Fibroblast of gingiva (primary cell): Measurements from ENCODE around the gene NAAA.
"Not testable (repeated sequence)": the region's sequence is repeated elsewhere in the genome, so short reads cannot be mapped to it uniquely, and the experiment has no call there.

Experiments
- DNase-seq: peaks from one replicate; pipeline ENCODE4 v3.0.0-alpha.2; 2011; ENCODE audit warnings: low read depth

The NAAA gene

GRCh38 chr4:75940692-75941253 is at the start of gene NAAA:
Gene NAAA (minus strand): TSS chr4:75941013. CDS start chr4:75940949, 64 bp downstream.
- peak; percentile 42 for DNase-seq

DNA sequence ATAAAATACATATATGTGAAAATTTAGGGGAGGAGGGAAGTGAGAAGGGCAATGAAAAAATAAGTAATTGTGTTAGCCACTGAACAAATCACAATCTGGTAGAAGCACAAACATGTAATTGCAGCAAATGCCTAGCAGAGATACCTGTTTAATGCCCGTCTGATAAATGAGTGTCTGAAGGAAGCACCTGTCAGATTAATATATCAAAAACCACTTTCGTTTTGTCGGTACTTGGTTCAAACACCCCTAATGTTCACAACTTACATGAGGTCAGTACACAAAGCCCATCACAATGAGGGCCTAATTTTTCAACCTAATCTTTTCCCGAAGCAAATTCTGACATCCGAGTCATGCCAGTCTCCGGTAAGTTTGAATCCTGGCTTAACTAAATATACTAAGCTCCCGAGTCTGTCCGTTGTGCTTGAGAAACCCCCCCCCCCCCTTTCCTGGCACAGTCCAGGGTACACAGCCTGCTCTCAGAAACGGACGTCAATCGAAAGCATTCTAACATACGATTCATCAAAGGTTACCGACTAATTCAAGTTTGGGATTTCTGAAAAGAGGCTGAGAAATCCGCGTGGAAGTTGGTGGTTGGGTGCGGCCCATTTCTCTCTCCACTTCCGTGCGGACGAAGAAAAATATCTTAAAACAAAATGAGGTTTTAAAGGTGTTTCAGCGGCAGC is 49.2 kb upstream of the NAAA start:
- no peak for DNase-seq

- peak; percentile 40 for DNase-seq
These were observed 44.3 kb upstream of the NAAA start for GRCh38 chr4:75985116-75985515.

GRCh38 chr4:75980576-75980975 is 39.8 kb upstream of the NAAA start:
- DNase-seq = no peak

- DNase-seq = no peak
These were observed 35.4 kb upstream of the NAAA start for GRCh38 chr4:75976177-75976576.

DNA sequence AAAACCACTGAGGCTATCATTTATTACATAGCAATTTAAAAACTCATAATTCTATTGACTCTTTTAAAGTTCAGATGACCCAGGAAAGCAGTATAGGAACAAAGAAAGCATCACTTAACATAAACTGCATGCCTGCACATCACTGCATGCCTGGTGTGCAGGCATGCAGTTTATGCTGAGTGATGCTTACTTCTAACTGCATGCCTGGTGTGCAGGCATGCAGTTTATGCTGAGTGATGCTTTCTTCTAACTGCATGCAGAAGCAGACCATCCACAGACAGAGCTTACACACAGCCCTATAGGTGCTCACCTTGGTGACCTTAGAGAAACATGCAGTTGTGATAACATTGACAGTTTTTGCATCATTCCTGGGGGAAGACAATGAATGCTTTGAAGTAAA is 33.0 kb upstream of the NAAA start:
- no peak for DNase-seq

GRCh38 chr4:75968084-75968483 is 27.3 kb upstream of the NAAA start:
- no peak for DNase-seq

DNA sequence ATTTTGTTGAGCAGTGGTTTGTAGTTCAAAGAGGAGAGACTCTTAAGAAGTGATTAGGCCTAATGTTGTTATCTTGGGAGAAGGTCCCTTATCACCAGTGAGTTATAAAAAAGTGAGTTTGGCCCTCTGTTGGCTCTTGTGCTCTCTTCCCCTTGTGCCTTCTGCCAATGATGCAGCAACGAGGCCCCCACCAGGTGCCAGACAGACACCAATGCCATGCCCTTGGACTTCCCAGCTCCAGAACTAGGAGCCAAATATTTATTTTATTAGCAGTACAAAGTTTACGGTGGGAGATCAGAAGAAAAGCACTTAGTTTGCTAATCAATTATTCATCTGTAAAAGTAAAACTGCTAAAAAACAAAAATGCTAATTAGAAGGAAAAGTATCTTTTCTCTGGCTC is 22.7 kb upstream of the NAAA start:
- DNase-seq = no peak

- DNase-seq = not testable (repeated sequence)
These were observed 21.3 kb upstream of the NAAA start for GRCh38 chr4:75962072-75962471.

DNA sequence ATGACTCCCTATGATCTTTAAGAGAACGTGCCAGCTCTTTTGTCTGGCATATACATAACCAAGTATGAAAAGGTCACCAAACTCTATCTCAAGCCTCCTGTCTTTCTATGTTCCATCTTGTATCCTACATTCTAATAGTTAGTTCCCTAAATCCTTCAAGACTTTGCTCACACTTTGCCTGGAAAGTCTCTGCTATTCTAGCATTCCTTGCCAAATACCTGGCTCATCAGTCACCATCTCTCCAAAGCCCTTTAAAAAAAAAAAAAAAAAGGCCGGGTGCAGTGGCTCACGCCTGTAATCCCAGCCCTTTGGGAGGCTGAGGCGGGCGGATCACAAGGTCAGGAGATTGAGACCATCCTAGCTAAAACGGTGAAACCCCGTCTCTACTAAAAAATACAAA is 17.7 kb upstream of the NAAA start:
- DNase-seq = not testable (repeated sequence)

GRCh38 chr4:75954811-75955210 is 14.0 kb upstream of the NAAA start:
- not testable (repeated sequence) for DNase-seq

DNA sequence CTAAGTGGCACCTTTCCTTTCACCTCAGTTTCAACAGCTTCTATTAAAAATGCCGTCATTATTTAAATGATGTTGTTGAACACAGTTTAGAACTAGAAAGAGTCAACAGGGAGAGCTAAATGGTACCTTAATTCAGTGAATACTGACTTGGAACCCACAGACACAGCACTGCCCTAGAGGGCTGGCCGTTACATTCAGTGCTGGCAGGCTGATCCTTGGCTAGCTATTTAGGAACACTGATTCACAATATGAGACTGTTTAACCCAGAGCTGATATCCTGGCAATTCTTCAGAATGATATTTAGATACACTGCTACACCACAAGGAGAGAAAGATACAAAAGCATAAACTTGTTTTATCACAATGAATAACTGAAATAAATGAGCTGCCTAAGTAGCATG is 12.7 kb upstream of the NAAA start:
- no peak for DNase-seq

GRCh38 chr4:75950213-75950815 is 9.5 kb upstream of the NAAA start:
- DNase-seq = peak; percentile 90

DNA sequence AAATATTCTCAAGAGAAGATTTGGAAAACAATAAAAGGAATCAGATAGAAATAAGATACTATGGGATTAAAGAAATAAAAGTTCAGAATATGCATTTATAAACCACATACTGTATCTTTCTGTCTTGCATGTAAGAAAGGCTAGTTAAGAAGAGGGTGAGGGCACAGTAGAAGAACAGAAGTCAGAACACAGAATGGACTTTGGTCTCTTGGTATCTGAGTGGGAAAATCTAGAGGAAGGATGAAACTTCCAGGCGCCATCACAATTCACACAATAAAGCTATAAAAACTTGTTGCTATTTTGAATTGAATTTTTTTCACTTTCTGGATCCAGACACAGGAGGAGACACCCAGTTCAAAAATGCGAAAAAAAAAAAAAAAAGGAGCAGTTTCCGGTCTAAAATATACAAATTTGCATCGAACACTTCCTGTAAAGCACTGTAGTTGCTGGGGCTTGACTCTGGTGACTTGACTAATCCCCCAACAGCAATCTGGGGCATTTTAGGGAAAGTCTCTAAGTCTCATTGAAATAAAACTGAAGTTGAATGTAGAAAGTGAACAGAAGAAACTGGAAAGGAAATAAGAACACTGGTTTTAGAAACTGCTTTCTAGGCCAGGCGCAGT is 8.1 kb upstream of the NAAA start:
- DNase-seq = no peak

GRCh38 chr4:75939890-75940691 is 722 bp downstream of the NAAA start:
- peak; percentile 37 for DNase-seq

GRCh38 chr4:75935628-75936027 is 5.2 kb downstream of the NAAA start:
- DNase-seq = no peak

DNA sequence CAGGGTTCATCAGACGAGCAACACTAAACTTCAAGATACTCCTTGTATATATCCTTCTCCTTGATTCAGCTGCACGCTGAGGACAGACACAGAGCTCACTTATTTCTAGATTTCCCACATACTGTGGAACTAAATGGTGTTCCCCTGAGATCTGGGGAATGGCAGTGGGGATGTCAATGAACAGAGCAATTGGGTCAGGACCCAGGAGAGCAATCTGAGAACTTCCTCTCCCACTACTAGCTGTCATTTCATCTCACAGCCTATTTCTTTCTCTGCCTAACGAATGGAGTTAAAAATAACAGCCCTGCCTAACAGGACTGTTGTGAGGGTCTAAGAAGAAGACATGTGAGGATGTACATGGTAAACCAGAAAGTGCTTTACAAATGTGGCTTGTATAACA is 10.7 kb downstream of the NAAA start:
- DNase-seq = no peak

- not testable (repeated sequence) for DNase-seq
These were observed 15.9 kb downstream of the NAAA start for GRCh38 chr4:75924916-75925315.

GRCh38 chr4:75924309-75924827 is 16.4 kb downstream of the NAAA start:
- DNase-seq = no peak

DNA sequence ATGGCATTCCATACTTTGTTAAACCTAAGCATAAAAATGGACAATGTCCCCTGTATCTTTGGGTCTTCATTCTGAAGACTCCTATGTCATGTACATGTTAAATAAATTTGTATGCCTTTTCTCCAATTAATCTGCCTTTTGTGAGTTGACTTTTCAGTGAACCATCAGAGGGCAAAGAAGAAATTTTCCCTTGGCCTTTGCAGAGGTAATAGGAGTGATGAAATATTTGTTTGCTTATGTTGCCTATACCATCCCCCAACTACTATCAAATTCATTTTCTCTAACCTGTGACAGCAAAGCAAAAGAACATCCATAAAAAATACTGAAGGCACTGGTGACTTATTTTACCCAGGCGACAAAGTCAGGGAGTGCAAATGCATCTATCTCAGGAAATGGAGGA is 18.2 kb downstream of the NAAA start:
- no peak for DNase-seq

GRCh38 chr4:75921910-75922309 is 18.9 kb downstream of the NAAA start:
- DNase-seq = no peak

GRCh38 chr4:75920327-75920726 is 20.5 kb downstream of the NAAA start:
- no peak for DNase-seq
